Measurements from ENCODE around the gene NT5M.
"Not testable (repeated sequence)": the region's sequence is repeated elsewhere in the genome, so short reads cannot be mapped to it uniquely, and the experiment has no call there.

NT5M gene

DNA sequence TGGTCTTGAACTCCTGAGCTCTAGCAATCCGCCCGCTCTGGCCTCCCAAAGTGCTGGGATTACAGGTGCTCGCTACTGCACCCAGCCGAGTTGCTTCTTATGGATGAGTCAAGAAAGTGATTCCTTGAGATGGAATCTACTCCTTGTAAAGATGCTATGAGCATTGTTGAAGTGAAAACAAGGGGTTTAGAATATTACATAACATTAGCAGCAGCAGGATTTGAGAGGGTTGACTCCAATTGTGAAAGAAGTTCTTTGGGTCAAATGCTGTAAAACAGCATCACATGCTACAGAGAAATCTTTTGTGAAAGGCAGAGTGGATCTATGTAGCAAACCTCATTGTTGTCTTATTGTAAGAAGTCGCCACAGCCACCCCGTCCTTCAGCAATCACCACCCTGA, 72.7 kb downstream of the NT5M start:
- no peak for DNase-seq (ENCODE audit: low spot score)

DNA sequence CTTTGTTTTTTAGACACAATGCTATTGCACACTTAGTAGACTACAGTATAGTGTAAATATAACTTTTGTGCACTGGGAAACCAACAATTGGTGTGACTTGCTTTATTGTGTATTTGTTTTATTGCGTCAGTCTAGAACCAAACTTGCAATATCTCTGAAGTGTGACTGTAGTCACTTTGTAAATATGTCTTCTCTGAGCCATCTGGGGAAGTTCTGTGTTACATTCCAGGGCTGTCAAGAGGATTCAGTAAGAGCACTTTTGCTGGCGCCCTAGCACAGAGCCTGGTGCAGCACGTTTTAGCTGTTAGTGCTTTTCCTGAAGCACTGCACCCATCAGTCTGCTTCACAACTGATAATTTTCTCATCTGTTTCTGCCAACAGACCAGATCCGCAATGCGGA, 73.2 kb downstream of the NT5M start:
- no peak for DNase-seq (ENCODE audit: low spot score)

GRCh38 chr17:17377071-17377967, 74.1 kb downstream of the NT5M start:
- DNase-seq (ENCODE audit: low spot score), result peak; percentile 56

GRCh38 chr17:17379197-17379991, 76.2 kb downstream of the NT5M start:
- no peak for DNase-seq (ENCODE audit: low spot score)

GRCh38 chr17:17380145-17380925, 77.2 kb downstream of the NT5M start:
- DNase-seq (ENCODE audit: low spot score), result no peak

DNA sequence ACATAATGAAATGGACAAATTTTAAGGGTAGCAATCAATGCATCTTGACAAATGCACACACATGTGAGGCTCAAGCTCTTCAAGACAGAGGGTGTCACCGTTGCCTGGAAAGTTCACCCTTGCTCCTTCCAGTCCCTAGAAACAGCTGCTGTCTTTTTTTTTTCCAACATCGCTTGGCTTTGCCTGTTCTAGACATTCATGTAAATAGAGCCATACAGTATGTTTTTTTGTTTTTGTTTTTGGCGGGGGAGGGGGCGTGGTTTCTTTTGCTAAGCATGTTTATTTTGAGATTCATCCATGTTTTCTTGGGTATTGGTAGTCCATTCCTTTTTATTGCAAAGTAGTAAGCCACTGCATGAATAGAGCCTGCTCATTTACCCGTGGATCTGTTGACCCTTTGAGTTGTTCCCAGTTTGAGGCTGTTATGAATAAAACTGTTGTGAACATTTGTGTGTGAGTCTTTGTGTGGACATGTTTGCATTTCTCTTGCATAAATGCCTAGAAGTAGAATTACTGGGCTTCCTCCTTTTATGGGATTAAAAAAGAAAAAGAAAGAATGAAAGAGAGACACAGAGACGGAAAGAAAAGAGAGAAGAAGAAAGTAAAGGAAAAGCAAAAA, 78.4 kb downstream of the NT5M start:
- DNase-seq (ENCODE audit: low spot score), result no peak

- no peak for DNase-seq (ENCODE audit: low spot score)
Observed at GRCh38 chr17:17382065-17382459, 78.9 kb downstream of the NT5M start.

DNA sequence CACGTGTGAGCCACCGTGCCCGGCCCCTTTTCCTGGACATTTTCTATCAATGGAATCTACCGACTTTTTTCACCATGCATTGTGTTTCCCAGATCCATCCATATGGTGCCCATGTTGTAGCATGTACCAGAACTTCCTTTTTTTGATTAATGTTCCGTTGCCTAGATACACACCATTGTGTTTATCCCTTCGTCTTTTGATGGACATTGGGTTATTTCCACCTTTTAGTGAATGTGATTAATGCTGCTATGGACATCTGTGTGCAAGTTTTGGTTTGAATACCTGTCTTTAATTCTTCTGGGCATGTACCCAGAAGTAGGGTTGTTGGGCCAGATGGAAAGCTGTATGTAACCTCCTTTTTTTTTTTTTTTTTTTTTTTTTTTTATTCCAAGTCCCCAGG, 79.8 kb downstream of the NT5M start:
- DNase-seq (ENCODE audit: low spot score), result no peak

- DNase-seq (ENCODE audit: low spot score), result not testable (repeated sequence)
Observed at GRCh38 chr17:17383431-17384290, 80.5 kb downstream of the NT5M start.

DNA sequence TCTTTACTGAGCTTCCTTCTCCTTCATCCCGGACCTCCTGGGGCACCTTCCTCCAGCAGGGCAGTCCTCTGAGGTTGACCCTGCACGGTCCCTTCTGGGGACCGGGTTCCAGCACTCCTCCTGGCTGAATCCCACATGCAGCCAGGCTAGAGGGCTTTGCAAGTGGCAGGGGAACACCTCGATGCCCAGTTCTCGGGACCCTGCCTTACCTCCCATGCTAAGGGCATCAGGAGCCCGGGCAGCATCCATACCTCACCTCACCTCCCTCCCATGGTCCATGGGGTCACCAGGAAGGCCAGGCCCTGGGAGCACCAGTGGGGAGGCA, 81.1 kb downstream of the NT5M start:
- no peak for DNase-seq (ENCODE audit: low spot score)

- no peak for DNase-seq (ENCODE audit: low spot score)
Observed at GRCh38 chr17:17384961-17385360, 81.8 kb downstream of the NT5M start.

DNA sequence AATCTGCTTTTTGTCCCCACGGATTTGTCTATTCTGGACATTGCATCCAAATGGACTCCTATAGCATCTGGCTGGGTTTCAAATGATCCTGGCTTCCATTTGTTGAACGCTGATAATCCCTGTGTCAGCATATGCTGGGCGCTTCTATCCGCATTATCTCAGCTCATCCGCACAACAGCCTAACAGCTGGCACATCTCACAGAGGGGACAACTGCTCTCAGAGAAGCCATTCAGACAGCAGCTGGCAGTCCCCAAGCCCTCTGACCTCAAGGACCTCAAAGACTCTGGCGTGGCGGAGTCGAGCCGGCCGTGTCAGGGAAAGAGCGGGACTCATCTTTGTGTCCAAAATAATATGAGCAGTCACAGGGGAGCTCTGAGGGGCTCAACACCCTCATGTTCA, 82.3 kb downstream of the NT5M start:
- peak; percentile 48 for DNase-seq (ENCODE audit: low spot score)

GRCh38 chr17:17386094-17386800, 83.1 kb downstream of the NT5M start:
- no peak for DNase-seq (ENCODE audit: low spot score)

DNA sequence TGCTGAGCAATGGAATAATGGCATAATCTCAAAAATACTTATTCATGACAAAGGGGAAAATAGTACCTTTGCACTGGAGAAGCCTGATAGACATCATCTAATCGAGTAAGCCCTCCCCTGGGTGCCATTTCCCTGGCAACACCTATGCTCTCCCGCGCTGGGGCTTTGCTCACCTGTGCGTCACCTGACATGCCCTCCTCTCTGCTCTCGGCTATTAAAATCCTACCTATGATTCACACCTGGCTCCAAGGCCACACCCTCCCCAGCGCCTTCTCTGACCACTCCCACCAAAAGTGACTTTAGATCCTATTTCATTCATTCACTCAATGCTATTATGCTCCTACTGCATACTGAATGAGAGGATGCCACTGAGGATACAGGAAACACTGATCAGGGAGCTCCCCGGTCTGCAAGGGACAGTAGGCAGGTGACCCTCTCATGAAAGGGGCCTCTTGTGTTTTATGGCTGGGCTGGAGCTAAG, 83.9 kb downstream of the NT5M start:
- no peak for DNase-seq (ENCODE audit: low spot score)

DNA sequence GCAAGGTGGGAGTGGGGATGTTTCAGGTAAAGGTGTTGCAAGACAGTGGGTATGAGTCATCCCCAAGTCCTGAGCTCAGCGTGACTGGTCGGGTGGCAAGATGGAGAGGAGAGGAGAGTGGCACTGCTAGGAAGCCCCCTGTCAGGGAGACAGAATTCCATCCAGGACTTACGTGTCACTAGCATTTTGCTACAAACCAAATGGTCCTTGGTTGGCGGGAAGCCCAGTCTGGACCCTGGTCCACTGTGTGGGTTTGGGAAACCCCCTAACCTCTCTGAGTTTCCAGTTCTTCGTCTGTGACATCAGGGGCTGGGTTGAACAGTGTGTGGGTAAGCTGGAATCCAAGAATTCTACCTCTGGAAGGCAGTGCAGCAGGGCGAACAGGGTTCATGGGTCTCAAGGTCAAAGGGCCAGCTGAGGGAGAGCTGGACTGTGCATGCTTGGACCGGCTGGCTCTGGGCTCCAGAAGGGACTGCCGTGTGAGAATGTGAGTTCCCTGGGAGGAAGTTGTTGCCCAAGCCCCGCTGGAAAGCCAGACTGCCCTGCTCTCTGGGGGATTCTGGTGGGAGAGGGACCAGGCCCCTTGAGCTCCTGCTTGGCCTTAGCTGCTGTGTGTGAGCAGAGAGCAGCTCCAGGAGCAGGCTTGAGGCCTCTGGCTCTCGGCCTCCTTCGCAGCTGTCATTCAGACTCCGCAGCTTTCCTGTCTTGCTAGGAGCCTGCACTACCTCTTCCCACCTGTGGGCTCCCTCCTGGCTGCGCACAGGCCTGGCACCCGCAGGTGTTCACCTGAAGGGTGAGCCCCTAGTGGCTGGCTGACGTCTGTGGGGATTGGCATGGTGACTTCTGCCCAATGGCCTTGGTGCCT, 84.6 kb downstream of the NT5M start:
- peak; percentile 64 for DNase-seq (ENCODE audit: low spot score)

- DNase-seq (ENCODE audit: low spot score), result no peak
Observed at GRCh38 chr17:17388657-17389496, 85.7 kb downstream of the NT5M start.

DNA sequence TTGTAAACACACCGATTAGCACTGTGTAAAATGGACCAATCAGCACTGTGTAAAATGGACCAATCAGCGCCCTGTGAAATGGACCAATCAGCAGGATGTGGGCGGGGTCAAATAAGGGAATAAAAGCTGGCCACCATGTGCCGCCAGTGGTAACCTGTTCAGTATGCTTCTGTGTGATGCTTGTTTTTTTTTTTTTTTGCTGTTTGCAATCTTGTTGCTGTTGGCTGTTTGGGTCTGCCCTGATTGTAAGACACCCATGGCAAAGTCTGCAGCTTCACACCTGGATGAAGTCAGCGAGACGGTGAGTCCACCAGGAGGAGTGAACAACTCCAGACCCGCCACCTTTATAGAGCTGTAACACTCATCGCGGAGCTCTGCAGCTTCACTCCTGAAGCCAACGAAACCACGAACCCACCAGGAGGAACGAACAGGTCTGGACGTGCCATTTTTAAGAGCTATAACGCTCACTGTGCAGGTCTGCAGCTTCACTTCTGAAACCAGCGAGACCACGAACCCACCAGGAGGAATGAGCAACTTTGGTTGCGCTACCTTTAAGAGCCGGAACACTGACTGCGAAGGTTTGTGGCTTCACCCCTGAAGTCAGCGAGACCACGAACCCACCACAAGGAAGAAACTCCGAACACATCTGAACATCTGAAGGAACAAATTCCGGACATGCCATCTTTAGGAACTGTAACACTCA, 88.6 kb downstream of the NT5M start:
- DNase-seq (ENCODE audit: low spot score), result no peak
